AG04449 (cell line): Measurements from ENCODE around the gene AKAP3.

Experiments
- CTCF ChIA-PET: fragments of 350-600 bp; formaldehyde crosslinking; extraction: SDS; loops from one replicate; lab custom pipeline; 2021; ENCODE audit warnings: antibody characterized with exemption; lab: Yijun Ruan, JAX
- POLR2A ChIA-PET: fragments of 400-600, 350-600 bp; formaldehyde crosslinking; extraction: SDS; loops from one replicate; lab custom pipeline; 2020; ENCODE audit warnings: antibody characterized with exemption, inconsistent platforms; lab: Yijun Ruan, JAX
- DNase-seq: peaks from one replicate; pipeline ENCODE4 v3.0.0-alpha.2; 2010; ENCODE audit warnings: low read depth, low spot score
- H3K4me3 ChIP-seq: 2 replicates; pipeline ENCODE4 v1.5.1; 2011; ENCODE audit warnings: low read depth, mild to moderate bottlenecking, control low read depth, low read length
- CTCF ChIP-seq: IDR thresholded peaks from one replicate; pipeline ENCODE4 v1.5.1; 2011; ENCODE audit warnings: mild to moderate bottlenecking, moderate library complexity, low read length, control low read depth, inconsistent platforms; ENCODE audit not compliant: insufficient read depth; ENCODE audit errors: missing control alignments

The AKAP3 gene

GRCh38 chr12:4643747-4644146, 5.1 kb downstream of the AKAP3 start:
- POLR2A ChIA-PET: no interaction called here
- DNase-seq: no peak
- H3K4me3 ChIP-seq: no peak overlapping the region
- CTCF ChIA-PET: no interaction called here
- no peak for TF ChIP-seq CTCF

- no peak overlapping the region for H3K4me3 ChIP-seq
- no peak for DNase-seq
- TF ChIP-seq CTCF: no peak
- ChIA-PET CTCF (no interaction called here), POLR2A (no interaction called here)
These were observed 18.6 kb downstream of the AKAP3 start for GRCh38 chr12:4630262-4630661.

- POLR2A ChIA-PET: no interaction called here
These were observed 20.4 kb downstream of the AKAP3 start for GRCh38 chr12:4628406-4628805.

GRCh38 chr12:4626543-4626942, 22.3 kb downstream of the AKAP3 start:
- no peak for TF ChIP-seq CTCF

More at GRCh38 chr12:4628406-4628805, 20.4 kb downstream of the AKAP3 start:
- H3K4me3 ChIP-seq: no peak overlapping the region
- DNase-seq: no peak
- CTCF ChIA-PET: interaction anchor here (0.9 kb wide), 1 partner anchor 24 kb away, joined by 3 read pairs; no protein-coding TSS in a partner anchor
- no peak for TF ChIP-seq CTCF

GRCh38 chr12:4621511-4621910, 27.3 kb downstream of the AKAP3 start:
- POLR2A ChIA-PET: no interaction called here
- H3K4me3 ChIP-seq: no peak overlapping the region
- TF ChIP-seq CTCF: no peak
- CTCF ChIA-PET: interaction anchor here (1.0 kb wide), 1 partner anchor 19 kb away, joined by 4 read pairs; no protein-coding TSS in a partner anchor
- no peak for DNase-seq

More at GRCh38 chr12:4626543-4626942, 22.3 kb downstream of the AKAP3 start:
- H3K4me3 ChIP-seq: no peak overlapping the region
- DNase-seq: no peak
- CTCF ChIA-PET: no interaction called here
- POLR2A ChIA-PET: no interaction called here

- TF ChIP-seq CTCF: no peak
- ChIA-PET CTCF (interaction anchor here (1.1 kb wide), 1 partner anchor 10 kb away, joined by 8 read pairs; no protein-coding TSS in a partner anchor), POLR2A (no interaction called here)
- no peak overlapping the region for H3K4me3 ChIP-seq
- DNase-seq: no peak
These were observed 33.2 kb downstream of the AKAP3 start for GRCh38 chr12:4615667-4616066.
